ENCODE measurements around the gene ACAP2.
A peak's percentile ranks its signal among the peaks of the same experiment; 100 is the strongest.
"Not testable (repeated sequence)": the region's sequence is repeated elsewhere in the genome, so short reads cannot be mapped to it uniquely, and the experiment has no call there.

ACAP2 gene

DNA sequence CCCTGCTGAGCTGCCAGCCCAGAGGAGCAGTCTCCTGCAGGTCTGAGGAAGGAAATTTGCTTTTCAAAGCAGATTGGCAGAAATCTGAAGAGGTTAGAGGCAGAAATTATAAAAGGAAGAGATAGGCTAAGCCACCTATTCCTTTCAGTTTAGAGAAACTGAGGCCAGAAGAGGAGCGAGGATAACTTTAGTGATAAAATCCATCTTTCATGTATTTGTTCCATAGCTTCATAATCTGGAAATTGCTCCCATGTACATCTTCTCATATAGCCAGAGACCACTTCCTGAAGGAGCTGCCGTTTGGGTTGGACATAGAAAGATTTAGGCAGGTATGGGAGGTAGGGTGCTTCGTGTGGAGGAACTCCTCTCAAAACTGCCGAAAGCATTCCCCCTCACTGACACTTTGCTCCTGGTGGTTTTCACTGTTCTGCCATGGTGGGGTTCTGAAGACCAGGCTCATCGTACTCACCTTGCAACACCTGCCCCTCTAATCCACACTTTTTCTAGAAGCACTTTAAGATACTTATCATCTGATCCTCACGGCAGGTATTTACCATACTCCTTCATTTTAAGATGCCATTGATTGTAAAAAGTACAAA lies 670 bp upstream of the ACAP2 start:
- DNase-seq, result no peak

GRCh38 chr3:195441992-195442572 lies 738 bp downstream of the ACAP2 start:
- peak; percentile 55 for DNase-seq

DNA sequence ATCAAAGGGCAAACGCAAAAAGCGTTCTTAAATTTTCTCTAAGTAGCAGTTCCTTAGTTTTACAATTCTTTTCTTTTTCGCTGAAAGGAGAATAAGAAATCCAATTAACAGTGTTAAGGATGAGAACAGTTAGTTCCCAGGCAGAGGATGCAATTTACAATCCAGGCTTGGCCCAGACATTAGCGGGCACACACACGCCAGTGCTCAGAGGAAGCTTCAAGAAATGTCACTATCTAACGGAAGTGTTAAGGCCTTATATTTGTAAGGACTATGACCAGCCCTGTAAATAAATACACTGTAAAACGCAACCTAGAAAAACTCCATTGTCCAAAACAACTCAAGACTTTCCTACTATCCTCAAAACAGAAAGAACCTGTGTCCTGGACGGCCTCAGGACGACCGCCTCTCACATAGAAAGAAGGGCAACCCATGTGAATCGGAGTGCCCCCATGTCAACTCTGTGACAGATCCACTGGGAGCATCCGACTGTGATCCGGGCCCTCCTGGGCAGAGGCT lies 1.3 kb downstream of the ACAP2 start:
- DNase-seq, result no peak

- DNase-seq, result no peak
Measured at GRCh38 chr3:195441051-195441450, 1.8 kb downstream of the ACAP2 start.

DNA sequence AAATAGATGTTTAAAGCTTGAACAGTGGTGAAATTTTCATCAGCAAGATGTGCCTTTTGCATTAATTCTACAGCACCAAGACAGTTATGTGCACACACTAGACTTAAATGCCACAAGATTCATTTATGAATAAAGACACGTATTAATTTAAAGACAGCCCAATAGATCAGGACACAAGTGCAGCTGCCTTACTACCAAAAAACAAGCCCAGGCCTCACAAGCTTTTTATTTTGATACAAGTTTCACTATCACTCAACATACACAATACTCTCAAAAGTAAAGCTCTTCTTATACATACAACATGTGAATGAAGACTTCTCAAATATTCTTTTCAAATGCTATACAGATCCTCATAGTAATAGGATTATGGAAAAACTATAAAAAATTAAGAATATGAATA lies 2.4 kb downstream of the ACAP2 start:
- peak; percentile 46 for DNase-seq

DNA sequence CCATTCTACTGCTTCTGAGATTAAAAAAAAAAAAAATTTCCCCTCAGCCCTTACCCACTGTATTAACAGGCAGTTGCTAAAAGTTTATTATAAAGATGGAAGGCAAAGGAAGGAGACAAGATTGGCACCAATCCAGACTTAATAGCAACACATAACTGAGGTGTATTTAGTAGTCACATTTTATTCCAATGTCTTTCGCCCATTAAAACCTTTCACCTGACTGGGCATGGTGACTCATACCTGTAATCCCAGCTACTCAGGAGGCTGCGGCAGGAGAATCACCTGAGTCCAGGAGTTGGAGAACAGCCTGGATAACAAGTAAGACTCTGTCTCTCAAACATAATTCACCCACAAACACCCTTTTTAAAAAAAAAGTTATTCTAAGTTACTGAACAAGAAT lies 4.4 kb downstream of the ACAP2 start:
- DNase-seq, result no peak

DNA sequence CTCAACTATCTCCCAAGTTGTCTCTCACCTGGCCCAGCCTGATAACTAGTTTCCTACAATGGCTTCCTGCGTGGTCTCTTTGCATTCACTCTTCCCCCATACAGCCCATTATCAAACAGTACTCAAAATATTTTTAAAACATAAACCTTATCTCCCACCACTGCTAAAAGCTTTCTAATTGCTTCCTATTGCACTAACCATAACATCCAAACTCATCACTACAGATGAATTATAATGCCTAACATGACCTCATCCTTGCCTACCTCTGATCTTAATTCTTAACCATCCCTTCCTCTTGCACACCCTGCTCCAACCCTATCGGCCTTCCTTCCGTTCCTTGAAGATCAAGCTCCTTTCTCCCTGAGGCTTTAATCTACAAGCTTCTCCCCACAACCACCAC lies 17.0 kb downstream of the ACAP2 start:
- DNase-seq, result no peak

DNA sequence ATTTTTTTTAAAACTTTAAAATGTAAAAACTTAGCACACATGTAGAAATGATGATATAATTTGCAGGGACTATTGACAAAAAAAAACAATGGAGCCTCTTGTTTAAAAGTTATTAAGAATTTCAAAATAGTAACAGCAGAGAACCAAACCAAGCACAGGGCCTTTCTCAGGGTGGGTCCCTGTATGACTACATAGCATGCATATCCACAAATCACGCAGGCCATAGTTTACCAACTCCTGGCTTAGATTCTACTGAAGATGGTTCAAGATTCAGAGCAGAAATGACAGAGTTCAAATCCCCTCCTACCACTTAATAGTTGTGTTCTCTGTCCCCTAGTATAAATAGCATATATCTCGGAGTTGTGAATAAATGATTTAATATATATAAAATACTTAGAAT lies 19.0 kb downstream of the ACAP2 start:
- no peak for DNase-seq

- DNase-seq, result no peak
Measured at GRCh38 chr3:195421400-195421799, 21.4 kb downstream of the ACAP2 start.

- no peak for DNase-seq
Measured at GRCh38 chr3:195416795-195417194, 26.0 kb downstream of the ACAP2 start.

GRCh38 chr3:195411836-195412235 lies 31.0 kb downstream of the ACAP2 start:
- no peak for DNase-seq

DNA sequence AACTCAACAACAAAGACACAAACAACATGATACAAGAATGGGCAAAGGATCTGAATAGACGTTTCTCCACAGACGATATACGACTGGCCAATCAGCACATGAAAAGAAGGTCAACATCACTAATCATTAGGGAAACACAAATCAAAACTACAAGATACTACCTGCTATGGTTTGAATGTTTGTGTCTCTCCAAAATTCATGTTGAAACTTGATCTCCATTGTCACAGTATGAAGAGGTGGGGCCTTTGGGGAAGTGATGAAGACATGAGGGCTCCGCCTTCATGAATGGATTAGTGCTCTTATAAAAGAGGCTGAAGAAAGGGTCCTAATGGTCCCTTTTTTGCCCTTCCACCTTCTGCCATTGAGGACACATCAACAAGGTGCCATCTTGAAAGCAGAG lies 32.3 kb downstream of the ACAP2 start:
- DNase-seq, result no peak

DNA sequence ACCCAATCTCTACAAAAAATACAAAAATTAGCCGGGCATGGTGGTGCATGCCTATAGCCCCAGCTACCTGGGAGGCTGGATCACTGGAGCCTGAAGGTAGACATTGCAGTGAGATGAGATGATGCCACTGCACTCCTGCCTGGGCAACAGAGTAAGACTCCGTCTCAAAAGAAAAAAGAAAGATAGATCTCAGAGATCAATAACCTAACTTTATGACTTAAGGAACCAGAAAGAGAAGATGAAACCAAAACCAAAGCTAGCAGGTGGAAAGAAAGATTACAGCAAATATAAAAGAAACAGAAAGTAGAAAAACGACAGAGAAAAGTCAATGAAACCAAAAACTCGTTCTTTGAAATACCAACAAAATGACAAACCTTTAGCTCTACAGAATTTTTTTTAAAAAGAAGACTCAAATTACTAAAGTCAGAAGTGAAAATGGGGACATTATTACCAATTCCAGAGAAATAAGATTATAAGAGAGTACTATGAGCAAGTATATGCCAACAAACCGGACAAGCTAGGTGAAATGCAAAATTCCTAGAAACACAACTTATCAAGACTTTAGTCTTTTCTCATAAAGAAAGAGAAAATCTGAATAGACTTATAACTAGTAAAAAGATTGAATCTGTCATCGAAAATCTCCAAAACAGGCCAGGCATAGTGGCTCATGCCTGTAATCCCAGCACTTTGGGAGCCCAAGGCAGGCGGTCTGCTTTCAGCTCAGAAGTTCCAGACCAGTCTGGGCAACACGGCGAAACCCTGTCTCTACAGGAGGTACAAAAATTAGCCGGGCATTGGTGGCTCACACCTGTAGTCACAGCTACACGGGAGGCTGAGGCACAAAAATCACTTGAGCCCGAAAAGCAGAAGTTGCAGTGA lies 35.0 kb downstream of the ACAP2 start:
- peak; percentile 54 for DNase-seq

DNA sequence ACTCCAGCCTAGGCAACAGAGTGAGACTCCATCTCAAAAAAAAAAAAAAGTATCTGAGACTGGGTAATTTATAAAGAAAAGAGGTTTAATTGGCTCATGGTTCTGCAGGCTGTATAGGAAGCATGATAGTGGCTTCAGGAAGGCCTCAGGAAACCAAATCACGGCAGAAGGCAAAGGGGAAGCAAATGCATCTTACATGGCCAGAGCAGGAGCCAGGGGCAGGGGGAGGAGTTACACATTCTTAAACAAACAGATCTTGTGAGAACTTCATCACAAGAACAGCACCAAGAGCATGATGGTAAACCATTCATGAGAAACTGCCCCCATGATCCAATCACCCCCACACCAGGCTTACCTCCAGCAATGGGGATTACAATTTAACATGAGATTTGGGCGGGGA lies 37.2 kb downstream of the ACAP2 start:
- DNase-seq, result no peak

DNA sequence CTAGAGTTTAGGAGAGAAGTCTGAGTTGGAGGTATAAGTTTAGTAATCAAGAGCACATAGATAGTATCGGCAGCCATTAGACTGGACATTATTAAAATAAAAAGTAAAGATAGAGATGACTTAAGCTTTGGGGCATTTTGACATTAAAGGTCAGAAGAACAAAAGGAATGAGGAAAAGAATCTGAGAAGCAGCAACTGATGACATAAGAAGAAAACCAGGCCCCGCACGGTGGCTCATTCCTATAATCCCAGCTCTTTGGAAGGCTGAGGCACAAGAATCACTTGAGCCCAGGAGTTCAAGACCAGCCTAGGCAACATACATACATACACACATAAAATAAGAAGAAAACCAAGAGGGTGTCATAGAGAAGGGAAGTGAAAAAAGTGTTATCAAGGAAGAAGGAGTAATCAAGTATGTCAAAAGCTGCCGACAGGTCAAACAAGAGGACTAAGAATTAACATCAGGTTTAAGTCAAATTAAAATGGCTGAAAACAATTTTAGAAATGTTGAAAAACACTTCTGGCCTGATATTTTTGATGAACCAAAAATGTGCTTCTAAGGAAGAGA lies 38.9 kb downstream of the ACAP2 start:
- DNase-seq, result no peak

DNA sequence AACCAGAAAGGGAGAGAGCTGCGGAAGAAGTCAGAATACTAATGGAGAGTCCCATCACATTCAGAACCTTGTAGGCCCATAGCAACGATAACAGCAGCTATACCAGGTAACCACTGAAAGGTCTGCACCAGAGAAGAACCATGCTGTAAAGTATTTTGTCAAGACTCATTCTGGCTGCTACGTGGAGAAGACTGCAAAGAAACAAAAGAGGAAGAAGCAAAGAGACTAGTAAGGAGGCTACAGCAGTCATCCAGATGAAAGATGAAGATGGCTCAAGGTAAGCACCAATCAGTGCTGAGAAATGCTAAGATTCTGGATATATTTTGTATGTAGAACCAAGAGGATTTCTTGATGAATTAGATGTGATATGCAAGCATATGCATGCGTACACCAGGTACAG lies 39.6 kb downstream of the ACAP2 start:
- DNase-seq, result no peak

DNA sequence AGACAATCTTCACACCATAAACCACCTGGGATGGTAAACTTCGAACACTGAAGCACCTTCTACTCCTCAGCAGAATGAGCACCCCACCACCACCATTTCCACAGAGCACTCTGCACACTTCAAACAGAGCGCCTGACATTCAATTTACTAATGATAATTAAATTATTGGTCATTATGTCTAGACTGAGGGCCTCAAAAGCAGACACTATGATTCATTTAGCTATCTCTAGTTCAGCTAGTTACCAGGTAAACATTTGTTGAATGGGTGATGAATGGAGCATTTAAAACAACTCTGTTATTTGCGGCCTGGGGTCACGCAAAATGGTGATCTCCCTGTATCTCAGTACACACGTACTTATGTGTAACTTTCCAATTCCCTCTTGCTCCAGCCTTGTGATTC lies 40.9 kb downstream of the ACAP2 start:
- DNase-seq, result no peak

DNA sequence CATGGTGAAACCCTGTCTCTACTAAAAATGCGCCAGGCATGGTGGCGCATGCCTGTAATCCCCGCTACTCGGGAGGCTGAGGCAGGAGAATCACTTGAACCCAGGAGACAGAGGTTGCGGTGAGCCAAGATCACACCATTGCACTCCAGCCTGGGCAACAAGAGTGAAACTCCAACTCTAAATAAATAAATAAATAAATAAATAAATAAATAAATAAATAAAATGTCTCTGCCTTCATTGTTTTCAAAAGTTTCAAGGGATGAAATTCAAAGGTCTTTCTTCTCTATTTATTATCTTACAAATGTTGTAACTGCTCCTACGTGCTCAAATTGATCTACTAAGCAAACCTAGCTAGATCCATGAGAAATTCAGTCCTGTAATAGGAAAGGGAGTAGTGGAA lies 44.4 kb downstream of the ACAP2 start:
- not testable (repeated sequence) for DNase-seq

DNA sequence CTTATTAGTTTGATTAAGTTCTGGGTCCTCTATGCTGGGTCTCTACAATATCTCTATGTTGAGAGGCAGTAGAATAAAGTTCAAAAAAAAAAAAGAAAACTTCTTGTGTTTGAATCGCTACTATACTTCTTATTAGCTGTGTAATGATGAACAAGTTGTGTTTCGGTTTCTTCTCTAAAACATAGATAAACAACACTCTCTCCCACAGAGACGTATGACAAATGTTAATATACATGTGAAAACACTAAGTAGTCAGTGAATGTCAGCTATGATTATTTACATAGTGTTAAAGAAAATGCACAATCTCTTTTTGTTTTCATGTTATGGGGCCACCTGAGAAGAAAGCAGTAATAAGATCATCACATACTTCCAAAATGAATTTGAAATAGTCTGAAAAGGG lies 45.3 kb downstream of the ACAP2 start:
- DNase-seq, result no peak

GRCh38 chr3:195395208-195395816 lies 47.5 kb downstream of the ACAP2 start:
- no peak for DNase-seq

DNA sequence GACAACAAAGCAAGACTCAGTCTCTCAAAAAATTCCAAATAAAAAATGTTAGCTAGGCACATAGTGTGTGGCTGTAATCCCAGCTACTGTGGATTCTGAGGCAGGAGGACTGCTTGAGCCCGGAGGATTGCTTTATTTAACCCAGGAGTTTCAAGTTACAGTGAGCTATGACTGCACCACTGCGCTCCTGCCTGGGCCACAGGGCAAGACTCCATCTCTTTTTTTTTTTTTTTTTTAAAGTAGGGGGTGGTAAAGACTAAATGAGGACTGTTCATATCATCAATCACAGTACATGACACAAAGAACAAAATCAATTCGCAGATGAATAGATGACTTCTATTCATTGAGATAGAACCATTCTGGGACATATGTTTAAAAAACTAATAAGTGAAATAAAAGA lies 48.1 kb downstream of the ACAP2 start:
- no peak for DNase-seq

GRCh38 chr3:195394024-195394423 lies 48.8 kb downstream of the ACAP2 start:
- DNase-seq, result no peak

- DNase-seq, result no peak
Measured at GRCh38 chr3:195388380-195388779, 54.4 kb downstream of the ACAP2 start.

Measured in activated CD4-positive, alpha-beta T cell treated with anti-CD3 and anti-CD28 coated beads, Interleukin-10, Interleukin-2, amounts not matched to agents 100 ng/mL and 50 ng/mL, durations not matched to agents 16 hours and 8 hours (primary cell).